Right ventricle myocardium superior (tissue), 1 donor: ENCODE data around the gene CAMKK2. TPM values are rescaled to one million over a fixed set of nuclear protein-coding genes. Genes with fewer than 3 reads are reported as not detected.
"Not testable (repeated sequence)": the region's sequence is repeated elsewhere in the genome, so short reads cannot be mapped to it uniquely, and the experiment has no call there.

Experiments used
- ATAC-seq: fragments of 200-7000 bp; cut with Tn5 transposase; one replicate; pipeline ENCODE4 v1.9.1; 2020; ENCODE audit warnings: mild to moderate bottlenecking; ENCODE audit not compliant: poor library complexity
- DNase-seq: peaks from one replicate; pipeline ENCODE4 v3.0.0-alpha.2; 2020
- intact Hi-C: fragments of 100-400 bp; cut with DNase I; formaldehyde crosslinking; loops from one replicate; pipeline ENCODE4 v1.11.2; 2022
- total RNA-seq: library from RNA; stranded (reverse); fragmentation: NEBNext Ultra II Directional; extraction: Animal tissue kit (Norgen Biotek cat#: 25700); gene quantifications from one replicate; pipeline ENCODE4 v1.2.1, GENCODE V29; 2021
- donor health status: DM: no; HTN: yes; CAD: no; lungs with severe emphysema.

The CAMKK2 gene
- total RNA-seq, 1 donor from 2014 or later, result 14.8 TPM

DNA sequence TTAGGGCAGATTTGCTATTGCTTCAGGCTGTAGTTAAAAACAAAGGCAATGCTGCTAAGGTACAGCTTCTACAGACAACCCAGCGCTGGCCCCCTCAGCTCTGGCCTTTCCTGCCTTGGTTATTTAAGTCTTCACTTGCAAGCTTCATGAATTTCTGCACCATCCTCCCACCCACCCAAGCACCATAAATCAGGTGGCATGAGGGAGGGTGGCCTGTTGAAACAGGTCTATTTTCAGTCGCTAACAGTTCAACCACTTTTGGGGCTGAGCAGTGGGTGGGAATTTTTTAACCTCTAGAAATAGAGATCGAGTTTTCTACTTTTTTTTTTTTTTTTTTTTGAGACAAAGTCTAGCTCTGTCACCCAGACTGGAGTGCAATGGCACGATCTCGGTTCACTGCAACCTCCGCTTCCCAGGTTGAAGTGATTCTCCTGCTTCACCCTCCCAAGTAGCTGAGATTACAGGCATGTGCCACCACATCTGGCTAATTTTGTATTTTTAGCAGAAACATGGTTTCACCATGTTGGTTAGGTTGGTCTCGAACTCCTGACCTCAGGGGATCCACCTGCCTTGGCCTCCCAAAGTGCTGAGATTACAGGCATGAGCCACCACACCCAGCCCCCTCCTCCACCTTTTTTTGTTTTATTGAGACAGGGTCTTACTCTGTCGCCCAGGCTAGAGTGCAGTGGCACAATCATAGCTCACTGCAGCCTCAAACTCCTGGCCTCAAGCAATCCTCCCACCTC lies 38.6 kb downstream of the CAMKK2 start:
- intact Hi-C loops, ATAC-seq: not testable (repeated sequence)
- DNase-seq, result peak; percentile 6

DNA sequence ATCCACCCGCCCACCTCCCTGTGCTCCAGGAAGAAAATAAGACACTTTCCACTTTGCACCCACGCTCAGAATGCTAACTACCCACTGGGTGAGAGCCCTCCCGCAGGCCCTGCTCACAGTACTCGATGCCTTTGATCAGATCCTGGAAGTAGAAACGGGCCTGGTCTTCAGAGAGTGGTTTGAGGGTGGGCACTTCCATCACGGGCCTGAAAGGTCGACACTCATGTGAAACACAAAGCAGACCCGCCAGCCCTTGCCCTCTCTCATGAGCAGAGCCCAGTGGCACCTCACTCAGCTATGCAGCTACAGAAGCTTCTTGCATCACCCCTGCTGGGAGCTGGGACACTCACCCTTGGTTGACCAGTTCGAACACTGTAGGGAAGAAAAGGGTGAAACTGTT lies 41.1 kb downstream of the CAMKK2 start:
- DNase-seq (no peak), ATAC-seq (no peak)
- intact Hi-C loops, result no loop called here

DNA sequence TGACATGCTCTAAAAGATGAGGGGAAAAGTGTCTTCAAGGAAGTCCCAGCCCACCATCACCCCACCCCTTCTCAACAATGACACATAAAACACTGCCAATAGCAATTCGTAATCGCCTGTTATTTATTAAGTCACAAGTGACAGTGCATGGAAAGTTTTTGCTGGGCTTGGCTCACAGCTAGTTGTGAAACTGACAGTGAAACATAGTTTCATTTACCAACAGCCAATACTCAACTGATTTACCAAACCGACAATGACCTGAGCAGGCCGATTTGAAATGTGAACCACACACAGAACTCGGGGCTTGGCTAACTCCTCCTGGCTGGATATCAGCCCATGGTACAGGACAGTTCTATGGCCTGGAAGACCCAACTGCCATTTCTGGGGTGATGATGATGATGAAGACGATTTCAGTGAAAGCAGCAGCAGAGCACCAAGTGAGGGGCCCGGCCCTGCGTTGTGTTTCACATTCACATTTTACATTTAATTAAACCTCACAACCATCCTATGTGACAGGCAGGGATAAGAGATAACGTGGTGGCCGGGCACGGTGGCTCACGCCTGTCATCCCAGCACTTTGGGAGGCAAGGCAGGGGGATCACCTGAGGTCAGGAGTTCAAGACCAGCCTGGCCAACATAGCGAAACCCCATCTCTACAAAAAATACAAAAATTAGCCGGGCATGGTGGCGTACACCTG lies 42.7 kb downstream of the CAMKK2 start:
- intact Hi-C loops, result no loop called here
- no peak for DNase-seq
- no peak for ATAC-seq

DNA sequence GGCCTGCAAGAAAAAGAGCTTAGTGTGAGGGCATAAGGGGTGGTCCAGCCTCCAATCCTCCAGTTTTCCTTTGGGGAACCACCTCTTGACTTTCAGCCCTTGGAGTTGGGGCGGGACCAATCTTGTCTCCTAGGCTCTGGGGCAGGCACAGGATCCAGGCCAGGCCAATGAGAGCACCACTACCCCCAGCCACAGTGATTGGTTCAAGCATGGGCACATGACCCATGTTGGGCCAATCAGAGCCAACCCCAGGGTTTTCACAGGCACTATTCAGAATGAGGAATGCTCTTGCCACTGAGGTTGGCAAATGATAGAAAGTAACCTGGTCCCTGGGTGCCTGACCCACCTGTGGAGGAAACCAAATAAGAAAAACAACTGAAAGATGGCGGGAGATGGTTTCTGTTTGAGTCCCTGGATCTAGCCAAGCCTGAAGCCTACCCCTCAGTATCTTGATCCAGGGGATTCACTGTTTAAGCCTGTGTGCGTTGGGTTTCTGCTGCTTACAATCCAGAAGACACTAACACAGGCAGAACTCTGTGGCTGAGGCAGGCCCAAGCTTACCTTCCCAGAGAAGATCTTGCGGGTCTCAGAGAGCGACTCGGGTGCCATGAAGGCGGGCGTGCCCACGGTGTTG lies 43.7 kb downstream of the CAMKK2 start:
- DNase-seq, result no peak
- no peak for ATAC-seq
- intact Hi-C loops, result no loop called here

DNA sequence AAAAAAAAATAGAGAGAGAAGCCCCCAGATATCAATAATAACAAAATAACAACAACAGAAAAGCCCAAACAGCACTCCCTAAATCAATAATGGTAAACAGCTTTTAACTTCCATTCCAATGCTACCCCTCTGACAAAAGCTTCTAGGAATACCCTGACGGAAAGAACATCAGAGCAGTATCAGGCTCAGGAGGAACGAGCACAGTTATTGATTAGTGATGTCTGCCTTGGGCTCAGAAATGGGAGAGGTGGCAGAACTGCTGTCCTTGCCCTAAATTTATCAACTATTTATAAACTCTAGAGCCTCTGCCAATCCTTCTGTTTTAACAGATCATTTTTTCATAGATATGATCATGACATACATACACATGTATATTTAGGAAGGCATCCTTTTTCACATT lies 44.7 kb downstream of the CAMKK2 start:
- DNase-seq (no peak), ATAC-seq (no peak)
- intact Hi-C loops, result no loop called here

DNA sequence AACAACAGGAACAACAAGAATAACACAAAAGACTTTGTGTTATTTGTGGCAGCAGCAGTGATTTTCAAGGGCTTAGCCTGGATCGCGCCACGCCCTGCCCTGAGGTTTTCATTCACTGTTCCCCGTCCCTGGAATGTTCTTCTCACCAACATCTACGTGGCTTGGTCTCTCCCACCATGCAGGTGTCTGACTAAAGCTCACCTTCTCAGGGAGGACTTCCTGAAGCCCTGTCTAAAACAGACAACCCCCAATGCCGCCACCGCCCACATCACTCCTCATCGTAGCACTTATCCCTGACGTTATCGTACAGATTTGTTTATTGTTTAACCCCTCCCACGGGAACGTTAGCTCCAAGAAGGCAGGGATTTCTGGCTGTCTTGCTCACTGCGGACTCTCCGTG lies 46.1 kb downstream of the CAMKK2 start:
- intact Hi-C loops, result no loop called here
- DNase-seq (no peak), ATAC-seq (no peak)

DNA sequence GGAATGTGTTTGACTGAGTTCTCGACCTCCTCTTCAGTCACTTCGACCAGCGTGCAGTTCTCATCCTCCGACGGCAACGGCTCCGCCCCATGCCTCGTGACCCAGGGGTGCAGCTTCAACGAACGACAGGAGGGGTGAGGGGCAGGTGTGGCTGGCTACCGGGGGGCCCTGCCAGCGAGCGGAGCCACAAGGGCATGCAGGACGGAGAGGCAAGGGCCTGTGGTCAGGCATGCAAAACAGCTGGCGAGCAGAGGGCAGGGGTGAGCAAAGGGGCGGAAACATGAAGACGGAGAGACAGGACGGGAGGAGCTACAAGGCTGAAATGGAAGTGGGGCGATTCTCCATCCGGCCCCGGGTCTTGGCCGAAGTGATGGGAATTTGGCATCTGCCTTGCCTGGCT lies 47.9 kb downstream of the CAMKK2 start:
- DNase-seq, result peak; percentile 7
- intact Hi-C loops, result no loop called here
- ATAC-seq, result no peak

DNA sequence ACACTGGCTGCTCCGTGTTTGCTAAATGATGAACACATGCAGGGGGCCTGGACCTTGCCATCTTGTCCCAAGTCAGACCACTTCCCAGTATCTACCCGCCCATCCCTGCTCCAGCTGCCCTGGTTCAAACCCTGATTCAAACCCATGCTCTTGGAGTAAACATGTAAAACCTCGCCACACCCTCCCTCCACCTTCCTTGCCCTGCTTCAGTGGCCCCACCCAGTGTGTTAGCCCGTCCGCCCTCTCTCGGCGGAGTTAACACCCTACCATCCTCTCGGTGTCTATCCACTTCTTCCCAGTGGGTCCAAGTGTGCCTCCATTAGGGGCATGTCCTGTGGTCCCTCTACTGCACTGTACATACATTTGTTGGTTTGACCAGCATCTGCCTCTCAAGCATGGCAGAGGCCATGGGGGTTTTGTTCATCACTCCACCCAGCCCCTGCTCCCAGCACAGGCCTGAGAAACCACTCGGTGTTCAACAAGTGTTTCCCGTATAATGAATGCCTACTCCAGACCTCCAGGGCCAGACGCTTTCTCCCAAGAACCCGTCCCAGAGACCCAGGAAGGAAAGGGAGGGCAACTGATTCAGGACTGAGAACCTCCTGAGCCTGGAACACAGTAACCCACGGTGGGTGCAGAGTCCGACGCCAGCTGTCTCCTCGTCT lies 49.5 kb downstream of the CAMKK2 start:
- peak; percentile 33 for DNase-seq
- intact Hi-C loops, result no loop called here
- ATAC-seq, result no peak

DNA sequence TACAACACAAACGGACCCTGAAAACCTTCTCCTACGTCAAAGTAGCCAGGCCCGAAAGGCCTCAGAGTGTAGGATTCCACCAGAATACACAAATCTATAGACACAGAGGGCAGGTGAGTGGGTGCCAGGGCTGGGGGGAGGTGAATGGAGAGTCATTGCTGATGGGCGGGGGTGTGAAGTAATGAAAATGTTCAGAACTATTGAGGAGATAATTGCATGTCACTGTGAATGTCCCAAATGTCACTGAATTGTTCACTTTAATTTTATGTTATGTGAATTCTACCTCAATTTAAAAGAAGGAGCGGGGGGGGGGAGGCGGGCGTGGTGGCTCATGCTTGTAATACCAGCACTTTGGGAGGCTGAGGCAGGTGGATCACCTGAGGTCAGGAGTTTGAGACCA lies 50.6 kb downstream of the CAMKK2 start:
- DNase-seq (no peak), ATAC-seq (no peak)
- intact Hi-C loops, result no loop called here

DNA sequence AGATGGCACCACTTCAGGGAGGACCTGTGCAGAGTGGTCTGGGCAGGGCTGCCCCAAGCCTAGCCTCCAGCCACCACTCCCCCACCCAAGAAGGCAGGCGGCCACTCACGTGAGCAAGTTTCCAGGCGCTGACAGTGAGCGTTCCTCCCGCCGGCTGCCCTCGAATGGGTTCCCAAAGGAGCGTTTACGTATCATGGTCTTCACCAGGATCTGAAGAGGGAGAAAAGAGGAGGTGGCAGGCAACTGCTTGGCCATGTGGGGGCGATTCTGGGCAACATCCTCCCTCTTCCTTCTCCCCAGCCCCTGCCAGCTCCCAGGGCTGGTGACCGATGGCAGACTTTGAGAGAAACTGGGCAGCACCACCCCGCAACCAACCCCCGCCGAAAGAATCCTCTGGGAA lies 51.5 kb downstream of the CAMKK2 start:
- ATAC-seq (no peak), DNase-seq (no peak)
- intact Hi-C loops, result no loop called here

DNA sequence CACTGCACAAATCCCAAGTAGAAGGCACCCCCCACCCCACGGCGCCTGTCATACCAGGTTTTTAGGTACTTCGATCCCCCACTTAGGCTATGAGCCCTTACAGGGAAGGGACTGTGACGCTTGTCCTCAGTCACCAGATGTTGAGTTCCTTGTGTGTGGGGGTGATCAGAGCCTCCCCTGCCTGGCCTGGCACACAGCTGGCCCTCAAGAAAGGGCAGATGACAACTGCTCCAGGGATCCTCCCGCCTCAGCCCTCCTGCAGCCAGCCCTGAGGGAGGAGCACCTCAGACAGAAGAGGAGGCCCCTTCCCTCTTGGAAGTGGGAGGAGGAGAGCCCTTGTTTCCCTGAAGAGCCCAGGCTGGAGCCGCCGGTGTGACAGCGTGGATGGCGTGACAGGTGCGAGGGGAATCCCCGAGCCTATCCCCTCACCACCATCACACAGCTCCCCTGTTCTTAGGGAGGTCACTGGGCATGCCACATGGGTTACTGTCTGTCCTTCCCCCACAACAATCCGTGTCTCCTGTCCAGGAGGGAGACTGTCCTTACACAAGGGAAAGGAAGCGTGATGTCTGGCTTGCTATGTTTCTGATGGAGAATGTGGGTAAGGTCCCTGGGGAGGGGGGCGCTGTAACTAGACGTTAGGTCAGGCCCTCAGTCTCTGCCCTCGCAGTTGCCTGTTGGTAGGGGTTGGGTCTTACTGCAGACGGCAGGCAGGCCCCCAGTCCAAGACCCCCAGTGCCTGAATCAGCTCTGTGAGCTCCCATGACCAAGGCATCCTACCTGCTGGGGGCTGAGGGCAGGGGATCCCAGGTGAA lies 55.1 kb downstream of the CAMKK2 start:
- intact Hi-C loops, result no loop called here
- DNase-seq (peak; percentile 38), ATAC-seq (no peak)

DNA sequence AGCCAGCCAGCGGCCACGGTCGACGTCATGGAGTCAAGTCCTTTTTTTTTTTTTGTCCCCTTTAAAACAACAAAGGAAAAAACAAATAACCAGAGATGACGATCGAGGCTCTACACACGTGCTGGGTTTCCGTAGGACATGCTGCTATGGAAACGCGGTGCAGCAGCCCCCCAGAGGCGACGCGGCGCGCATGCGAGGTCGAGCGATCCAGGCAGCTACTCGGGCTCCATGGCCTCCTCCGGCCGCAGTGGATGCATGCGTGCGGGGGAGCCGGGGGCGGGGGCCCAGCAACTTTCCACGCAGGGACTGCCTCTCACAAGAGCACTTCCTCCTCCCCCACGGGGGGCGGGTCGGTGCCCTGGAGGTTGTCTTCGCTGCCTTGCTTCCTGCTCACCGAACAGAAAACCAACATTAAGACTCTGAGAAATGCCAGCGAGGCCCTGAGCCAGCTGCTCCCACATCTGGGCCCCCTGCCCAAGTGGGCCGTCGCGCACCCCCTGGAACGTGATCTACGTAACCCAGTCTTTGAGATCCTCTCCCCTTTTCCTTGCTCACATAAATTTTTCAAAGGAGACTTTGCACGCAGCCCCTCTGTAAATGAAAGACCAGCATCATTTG lies 55.9 kb downstream of the CAMKK2 start:
- ATAC-seq (peak; percentile 74), DNase-seq (peak; percentile 86)
- intact Hi-C loops, result no loop called here

DNA sequence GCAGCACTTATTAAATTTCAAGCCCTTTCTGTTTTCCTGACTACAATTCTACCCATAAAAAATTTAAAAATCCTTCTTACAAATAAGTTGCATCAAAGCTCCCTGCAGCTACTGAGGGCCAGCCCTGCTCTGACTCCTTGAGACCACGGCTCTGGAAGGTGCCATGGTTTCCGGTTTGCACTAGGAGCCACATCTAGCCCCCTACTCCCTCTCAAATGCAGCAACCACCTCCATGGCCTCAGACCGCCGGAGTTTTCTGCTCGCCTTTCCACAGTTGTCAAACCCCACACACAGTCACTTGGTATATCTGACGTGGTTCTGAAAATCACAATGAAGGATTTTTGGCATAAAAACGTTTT lies 56.5 kb downstream of the CAMKK2 start:
- peak; percentile 15 for DNase-seq
- intact Hi-C loops, result no loop called here
- no peak for ATAC-seq

DNA sequence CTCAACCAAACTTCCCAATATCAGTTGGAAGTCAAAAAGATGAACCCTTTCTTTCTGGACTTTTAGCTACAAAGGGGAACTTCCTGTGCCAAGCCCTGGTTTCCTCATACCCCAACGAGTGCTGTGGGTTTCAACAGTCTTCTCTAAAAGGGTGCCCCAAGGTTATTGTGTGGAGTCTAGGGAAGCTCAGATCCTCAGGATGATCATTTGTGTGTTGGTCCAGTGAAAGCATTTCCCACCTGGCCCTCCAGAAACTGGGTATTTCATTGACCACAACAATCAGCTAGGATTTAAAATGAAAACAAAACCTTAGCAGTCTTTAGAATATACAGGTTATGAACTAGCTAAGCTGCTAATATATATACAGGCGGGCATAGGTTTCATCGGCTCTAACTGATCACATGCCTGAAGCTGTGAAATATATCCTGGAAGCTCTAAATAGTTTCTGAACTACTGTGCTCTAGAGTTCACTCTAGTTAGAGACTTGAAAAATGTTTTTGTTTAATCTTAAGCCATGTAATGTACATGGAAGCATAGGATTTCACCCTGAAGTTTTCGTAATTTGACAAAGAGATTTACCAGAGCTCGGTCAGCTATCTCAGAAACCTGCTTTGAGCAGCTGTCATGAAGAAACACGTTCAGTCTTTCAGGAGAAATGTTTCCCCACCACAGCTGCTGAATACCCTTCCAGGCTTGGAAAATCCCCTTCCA lies 57.0 kb downstream of the CAMKK2 start:
- ATAC-seq (no peak), DNase-seq (peak; percentile 25)
- intact Hi-C loops, result no loop called here

DNA sequence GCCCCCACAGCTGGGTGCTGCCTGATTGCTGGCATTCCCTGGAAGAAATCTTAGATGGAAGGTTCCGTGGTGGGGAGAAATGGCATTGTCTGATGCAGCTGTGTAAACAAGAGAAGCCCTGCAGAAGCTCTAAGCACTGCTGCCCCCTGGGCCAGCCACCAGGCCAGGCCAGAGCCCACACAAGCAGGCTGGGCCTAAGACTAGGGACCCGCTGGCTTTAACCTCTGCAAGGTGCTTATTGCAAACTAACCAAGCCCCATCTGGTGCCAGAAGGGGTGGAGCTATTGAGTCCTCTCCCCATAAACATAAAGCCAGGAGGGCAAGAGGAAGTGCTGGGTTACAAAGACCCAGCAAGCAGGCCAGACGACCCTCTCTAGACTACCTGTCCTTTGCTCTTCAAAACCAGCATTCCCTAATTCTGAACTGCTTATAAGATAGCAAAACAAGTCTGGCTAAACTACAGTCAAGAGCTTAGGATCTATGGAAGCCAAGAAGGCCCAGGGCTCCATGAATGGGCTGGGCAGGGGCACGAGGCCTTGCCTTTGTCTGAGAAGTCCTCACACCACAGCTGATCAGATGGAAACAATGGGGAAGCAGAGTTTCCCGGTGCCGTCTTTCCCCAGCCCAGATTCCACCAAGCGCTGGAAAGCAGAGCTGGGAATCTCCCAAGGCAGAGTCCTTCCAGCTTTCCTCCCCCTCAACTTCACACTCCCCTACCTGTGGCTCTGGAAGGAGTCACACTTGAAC lies 57.7 kb downstream of the CAMKK2 start:
- ATAC-seq (no peak), DNase-seq (peak; percentile 14)
- intact Hi-C loops, result no loop called here

DNA sequence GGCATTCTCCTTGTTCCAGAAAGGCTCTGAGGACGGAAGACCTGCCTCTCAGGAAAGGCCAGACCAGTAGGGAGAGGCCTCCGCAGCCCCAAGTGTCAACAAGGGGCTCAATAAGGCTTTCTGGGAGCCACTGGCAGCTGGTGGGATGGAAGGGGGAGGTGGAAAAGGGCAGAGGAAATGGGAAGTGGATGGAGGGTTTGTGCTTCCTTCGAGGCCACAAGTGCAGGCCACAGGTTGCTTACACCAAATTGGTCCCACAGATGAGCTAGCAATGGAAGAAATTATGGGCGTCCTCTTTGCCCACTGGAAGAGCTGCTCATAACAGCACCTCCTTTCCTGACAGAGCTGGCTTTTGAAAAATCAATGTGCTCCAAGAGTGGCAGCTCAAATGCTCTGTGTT lies 58.4 kb downstream of the CAMKK2 start:
- ATAC-seq (no peak), DNase-seq (no peak)
- intact Hi-C loops, result no loop called here

DNA sequence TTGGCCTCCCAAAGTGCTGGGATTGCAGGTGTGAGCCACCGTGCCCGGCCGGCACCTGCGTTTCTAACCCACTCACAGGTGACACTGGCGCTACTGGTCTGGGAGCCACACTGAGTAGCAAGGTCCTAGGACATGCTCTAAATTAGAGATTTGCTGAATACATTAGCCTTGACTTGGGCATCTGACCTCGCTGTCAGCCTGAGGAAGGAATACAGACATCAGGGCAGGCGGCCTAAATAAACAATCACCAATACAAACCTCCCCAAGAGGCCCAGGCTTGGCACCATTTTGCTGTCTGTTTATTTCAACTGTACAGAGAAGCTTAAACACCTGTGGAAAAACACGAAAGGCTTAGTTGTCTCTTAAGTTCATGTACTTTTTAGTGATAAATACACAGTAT lies 59.1 kb downstream of the CAMKK2 start:
- DNase-seq, result peak; percentile 17
- intact Hi-C loops, result no loop called here
- no peak for ATAC-seq
